OCI-LY1 (cell line): ENCODE measurements around the gene LRP2.
A peak's percentile ranks its signal among the peaks of the same experiment; 100 is the strongest.

Experiments
- H2AFZ ChIP-seq: fragments of 200-600 bp; sonication (generic), shearing (Covaris generic); 2 replicates; pipeline ENCODE4 v1.6.0; 2014; ENCODE audit warnings: antibody characterized with exemption, mild to moderate bottlenecking, low read length
- H3F3A ChIP-seq: fragments of 200-600 bp; sonication (generic), shearing (Covaris generic); 2 replicates; pipeline ENCODE4 v1.6.0; 2014; ENCODE audit warnings: mild to moderate bottlenecking, antibody characterized with exemption, low read length, moderate library complexity; ENCODE audit not compliant: insufficient read depth
- H3K27ac ChIP-seq: fragments of 200-600 bp; sonication (generic); 2 replicates; pipeline ENCODE4 v1.5.1; 2014; ENCODE audit warnings: low read length, mixed run types, mild to moderate bottlenecking, low read depth; ENCODE audit not compliant: poor library complexity, severe bottlenecking
- H3K27me3 ChIP-seq: fragments of 200-600 bp; sonication (generic); 2 replicates; pipeline ENCODE4 v1.6.0; 2014; ENCODE audit warnings: antibody characterized with exemption, mild to moderate bottlenecking, low read length, moderate library complexity; ENCODE audit not compliant: insufficient read depth
- H3K36me3 ChIP-seq: fragments of 200-600 bp; sonication (generic); 2 replicates; pipeline ENCODE4 v1.6.1; 2014; ENCODE audit warnings: mild to moderate bottlenecking, antibody characterized with exemption, low read length, moderate library complexity, mixed read lengths; ENCODE audit not compliant: insufficient read depth
- H3K4me1 ChIP-seq: fragments of 200-600 bp; sonication (generic); 2 replicates; pipeline ENCODE4 v1.5.1; 2014; ENCODE audit warnings: mild to moderate bottlenecking, low read length, moderate library complexity; ENCODE audit not compliant: insufficient read depth, severe bottlenecking
- H3K4me2 ChIP-seq: fragments of 200-600 bp; sonication (generic), shearing (Covaris generic); 2 replicates; pipeline ENCODE4 v1.6.1; 2014; ENCODE audit warnings: low read length
- H3K4me3 ChIP-seq: fragments of 200-600 bp; sonication (generic); 2 replicates; pipeline ENCODE4 v1.5.1; 2014; ENCODE audit warnings: low read length, low read depth, mild to moderate bottlenecking, mixed read lengths; ENCODE audit not compliant: poor library complexity, severe bottlenecking
- H3K79me2 ChIP-seq: fragments of 200-600 bp; shearing (Covaris generic); 2 replicates; pipeline ENCODE4 v1.6.1; 2016; ENCODE audit warnings: mixed run types, low read length, mixed read lengths; ENCODE audit not compliant: insufficient read depth
- H3K9ac ChIP-seq: fragments of 200-600 bp; sonication (generic), shearing (Covaris generic); 2 replicates; pipeline ENCODE4 v1.6.1; 2014; ENCODE audit warnings: mild to moderate bottlenecking, low read length, mixed read lengths
- H3K9me2 ChIP-seq: fragments of 200-600 bp; sonication (generic), shearing (Covaris generic); 2 replicates; pipeline ENCODE4 v1.6.1; 2014; ENCODE audit warnings: low read depth, mild to moderate bottlenecking, low read length, mixed read lengths
- H3K9me3 ChIP-seq: fragments of 200-600 bp; shearing (Covaris generic); 2 replicates; pipeline ENCODE4 v1.6.1; 2014; ENCODE audit warnings: low read length, mixed read lengths
- H4K20me1 ChIP-seq: fragments of 200-600 bp; sonication (generic), shearing (Covaris generic); 2 replicates; pipeline ENCODE4 v1.6.0; 2016; ENCODE audit warnings: mild to moderate bottlenecking, low read length; ENCODE audit not compliant: insufficient read depth
- CTCF ChIP-seq: fragments of 200-600 bp; sonication (generic), shearing (Covaris generic); IDR thresholded peaks from 2 replicates; pipeline ENCODE4 v1.5.1; 2017; ENCODE audit warnings: mild to moderate bottlenecking, antibody characterized with exemption, low read length, moderate library complexity, mixed read lengths
- EZH2 ChIP-seq: fragments of 200-600 bp; sonication (generic), shearing (Covaris generic); IDR thresholded peaks from 2 replicates; pipeline ENCODE4 v1.8.0; 2017; ENCODE audit warnings: borderline replicate concordance, mixed run types, mild to moderate bottlenecking, antibody characterized with exemption, low read length, moderate library complexity, mixed read lengths

The LRP2 gene

GRCh38 chr2:169363560-169364150, 1.3 kb upstream of the LRP2 start:
- Histone ChIP-seq H3K4me1 (peaks cover 25% of the 10 kb centered on the region), H3F3A (no peaks in the 10 kb centered on the region), H3K79me2 (no peaks in the 10 kb centered on the region), H3K9me2 (no peaks in the 10 kb centered on the region), H3K27me3 (no peaks in the 10 kb centered on the region), H3K4me3 (peak overlapping the region; percentile 59), H3K4me2 (peak overlapping the region; percentile 79), H3K36me3 (no peaks in the 10 kb centered on the region), H3K9me3 (no peaks in the 10 kb centered on the region), H4K20me1 (no peaks in the 10 kb centered on the region), H3K9ac (no peak overlapping the region; the same call in 1 of the 2 replicates), H3K27ac (no peak overlapping the region), H2AFZ (no peak overlapping the region)
- no peak for TF ChIP-seq EZH2
- no peak for TF ChIP-seq CTCF

GRCh38 chr2:169362894-169363559, 693 bp upstream of the LRP2 start:
- Histone ChIP-seq H3K36me3 (no peaks in the 10 kb centered on the region), H3K9me3 (no peaks in the 10 kb centered on the region), H3K79me2 (no peaks in the 10 kb centered on the region), H4K20me1 (no peaks in the 10 kb centered on the region), H3K4me2 (peak overlapping the region; percentile 79), H3K27ac (no peak overlapping the region), H3K4me1 (peaks cover 25% of the 10 kb centered on the region), H2AFZ (no peak overlapping the region), H3K27me3 (no peaks in the 10 kb centered on the region), H3K9ac (no peak overlapping the region; the same call in 1 of the 2 replicates), H3K4me3 (peak overlapping the region; percentile 59), H3K9me2 (no peaks in the 10 kb centered on the region), H3F3A (no peaks in the 10 kb centered on the region)
- no peak for TF ChIP-seq CTCF
- no peak for TF ChIP-seq EZH2

- Histone ChIP-seq H3K9ac (no peak overlapping the region), H4K20me1 (no peaks in the 10 kb centered on the region), H3K79me2 (no peaks in the 10 kb centered on the region), H2AFZ (no peak overlapping the region), H3K4me2 (no peak overlapping the region), H3K9me3 (no peaks in the 10 kb centered on the region), H3K4me3 (no peak overlapping the region), H3K36me3 (no peaks in the 10 kb centered on the region), H3K27me3 (no peaks in the 10 kb centered on the region), H3F3A (no peaks in the 10 kb centered on the region), H3K9me2 (no peaks in the 10 kb centered on the region), H3K27ac (no peak overlapping the region), H3K4me1 (peaks cover 25% of the 10 kb centered on the region)
- TF ChIP-seq EZH2 (no peak), CTCF (no peak)
Measured at GRCh38 chr2:169361706-169362117, 622 bp downstream of the LRP2 start.
